Keratinocyte (primary cell): ENCODE measurements around the gene LANCL2. TPM values are rescaled to one million over a fixed set of nuclear protein-coding genes. Genes with fewer than 3 reads are reported as not detected.

Experiments used
- DNase-seq: peaks from one replicate; pipeline ENCODE4 v3.0.0-alpha.2; 2011; ENCODE audit warnings: low read depth, missing footprints, low spot score
- FAIRE-seq: peaks from 2 replicates; lab custom pipeline; 2011; peaks lifted over from hg19 to GRCh38; lab: Jason Lieb, UNC
- H2AFZ ChIP-seq: 2 replicates; pipeline ENCODE4 v1.6.0; 2012; ENCODE audit warnings: low read length, control low read depth, inconsistent platforms; ENCODE audit not compliant: control insufficient read depth
- H3K27ac ChIP-seq: 2 replicates; pipeline ENCODE4 v1.5.1; 2011; ENCODE audit warnings: low read length; ENCODE audit not compliant: control insufficient read depth, insufficient read depth
- H3K27me3 ChIP-seq: 3 replicates; pipeline ENCODE4 v1.6.0; 2011; ENCODE audit warnings: low read length; ENCODE audit not compliant: control insufficient read depth, insufficient read depth; ENCODE audit errors: extremely low read depth
- H3K36me3 ChIP-seq, 2 experiments: 2 replicates in 1 of 2; 3 replicates in 1 of 2; pipeline ENCODE4 v1.5.1; 2011; ENCODE audit warnings: low read length in 2 of 2, mild to moderate bottlenecking in 1 of 2; ENCODE audit not compliant: control insufficient read depth in 2 of 2, insufficient read depth in 2 of 2; ENCODE audit errors: extremely low read depth in 1 of 2
- H3K4me1 ChIP-seq: 3 replicates; pipeline ENCODE4 v1.5.1; 2011; ENCODE audit warnings: low read length; ENCODE audit not compliant: control insufficient read depth, insufficient read depth; ENCODE audit errors: extremely low read depth
- H3K4me2 ChIP-seq: 3 replicates; pipeline ENCODE4 v1.6.0; 2011; ENCODE audit warnings: low read depth, low read length; ENCODE audit not compliant: control insufficient read depth, insufficient read depth; ENCODE audit errors: extremely low read depth
- H3K4me3 ChIP-seq, 3 experiments: fragments of 200-600 bp in 1 of 3; sonication (generic) in 1 of 3; 2 replicates in 2 of 3; 3 replicates in 1 of 3; pipeline ENCODE4 v1.5.1; 2011 to 2016; ENCODE audit warnings: low read length in 3 of 3, mild to moderate bottlenecking in 3 of 3, control low read depth in 2 of 3, inconsistent platforms in 1 of 3, low read depth in 1 of 3, mixed read lengths in 1 of 3, mixed run types in 1 of 3, moderate library complexity in 1 of 3; ENCODE audit not compliant: control insufficient read depth in 2 of 3, insufficient read depth in 2 of 3; ENCODE audit errors: extremely low read depth in 1 of 3
- H3K79me2 ChIP-seq: 2 replicates; pipeline ENCODE4 v1.6.0; 2012; ENCODE audit warnings: low read length; ENCODE audit not compliant: control insufficient read depth, insufficient read depth
- H3K9ac ChIP-seq: 3 replicates; pipeline ENCODE4 v1.6.0; 2011; ENCODE audit warnings: low read length; ENCODE audit not compliant: control insufficient read depth, insufficient read depth; ENCODE audit errors: extremely low read depth
- H3K9me1 ChIP-seq: 3 replicates; pipeline ENCODE4 v1.6.0; 2011; ENCODE audit warnings: low read length; ENCODE audit not compliant: control insufficient read depth, insufficient read depth; ENCODE audit errors: extremely low read depth
- H3K9me3 ChIP-seq: 2 replicates; pipeline ENCODE4 v1.5.1; 2012; ENCODE audit warnings: low read depth, low read length; ENCODE audit not compliant: control insufficient read depth
- H4K20me1 ChIP-seq: 3 replicates; pipeline ENCODE4 v1.6.0; 2011; ENCODE audit warnings: low read length; ENCODE audit not compliant: control insufficient read depth, insufficient read depth; ENCODE audit errors: extremely low read depth
- CTCF ChIP-seq, 3 experiments: IDR thresholded peaks in 1 of 3; conservative IDR thresholded peaks in 1 of 3; optimal IDR thresholded peaks in 1 of 3; 2 replicates in 2 of 3; 3 replicates in 1 of 3; pipeline versions ENCODE3 to v1.5.1; 2011; ENCODE audit warnings: low read length in 3 of 3, mild to moderate bottlenecking in 3 of 3, moderate library complexity in 2 of 3, control low read depth in 1 of 3, inconsistent platforms in 1 of 3; ENCODE audit not compliant: insufficient read depth in 2 of 3; ENCODE audit errors: extremely low read depth in 1 of 3
- EZH2 ChIP-seq: IDR thresholded peaks from one replicate; pipeline ENCODE4 v1.6.1; 2012; ENCODE audit warnings: inconsistent platforms, mild to moderate bottlenecking, low read length, moderate library complexity
- dilution Hi-C: fragments of 300-500 bp; cut with MboI; formaldehyde crosslinking; loops from one replicate; pipeline ENCODE4 v1.7.0; 2020; ENCODE audit warnings: low sequenced_read_pairs; ENCODE audit not compliant: extremely low pct_ligation_motif_present
- polyA plus RNA-seq, 5 experiments: library from polyadenylated mRNA; depleted of rRNA in 3 of 5; stranded (reverse) in 3 of 5; stranded (forward) in 1 of 5; unstranded in 1 of 5; fragments of >200 nt; gene quantifications; 1 replicate in 1 of 5; 2 replicates in 3 of 5; 3 replicates in 1 of 5; pipeline versions ENCODE4 v1.2.1 to v1.2.3, GENCODE V29; 2011 to 2012; ENCODE audit warnings: missing spikeins in 2 of 5, low read depth in 1 of 5, low replicate concordance in 1 of 5

LANCL2 gene
- polyA plus RNA-seq, 1 donor (not counting 4 experiments of a cell fraction or from before 2014, with no cell fraction given), result 14.5 TPM

GRCh38 chr7:55379285-55379684, 14.1 kb downstream of the LANCL2 start:
- Histone ChIP-seq H3K27ac (no peak overlapping the region), H2AFZ (no peak overlapping the region), H3K4me3 (no peak overlapping the region), H4K20me1 (no peaks in the 10 kb centered on the region), H3K79me2 (no peaks in the 10 kb centered on the region), H3K9me3 (no peaks in the 10 kb centered on the region), H3K4me1 (no peaks in the 10 kb centered on the region), H3K27me3 (no peaks in the 10 kb centered on the region), H3K4me2 (no peak overlapping the region), H3K9ac (no peak overlapping the region), H3K9me1 (no peaks in the 10 kb centered on the region), H3K36me3 (no peaks in the 10 kb centered on the region)
- no peak for FAIRE-seq
- no peak for DNase-seq
- dilution Hi-C loops, result no loop called here
- TF ChIP-seq CTCF (optimal IDR thresholded peaks at IDR 0.05 in 1 of 3, IDR thresholded peaks at IDR 0.05 in 1 of 3, conservative IDR thresholded peaks at IDR 0.05 in 1 of 3; ENCODE audit: extremely low read depth in 1 of 3, insufficient read depth in 2 of 3, low read length in 3 of 3) (no peak), EZH2 (no peak)

- no peaks in the 10 kb centered on the region for H3K27me3 ChIP-seq
- no peak overlapping the region for H3K4me2 ChIP-seq
- no peaks in the 10 kb centered on the region for H3K4me1 ChIP-seq
- no peaks in the 10 kb centered on the region for H3K79me2 ChIP-seq
- H4K20me1 ChIP-seq, result no peaks in the 10 kb centered on the region
- dilution Hi-C loops, result no loop called here
- peaks cover 2% of the 10 kb centered on the region for H3K9me3 ChIP-seq
- TF ChIP-seq CTCF (optimal IDR thresholded peaks at IDR 0.05 in 1 of 3, IDR thresholded peaks at IDR 0.05 in 1 of 3, conservative IDR thresholded peaks at IDR 0.05 in 1 of 3; ENCODE audit: extremely low read depth in 1 of 3, insufficient read depth in 2 of 3, low read length in 3 of 3) (no peak), EZH2 (no peak)
- H3K27ac ChIP-seq, result no peak overlapping the region
- no peaks in the 10 kb centered on the region for H3K36me3 ChIP-seq
- DNase-seq (no peak), FAIRE-seq (no peak)
- no peak overlapping the region for H2AFZ ChIP-seq
- H3K9me1 ChIP-seq, result no peaks in the 10 kb centered on the region
- no peak overlapping the region for H3K9ac ChIP-seq
- no peak overlapping the region for H3K4me3 ChIP-seq
Measured at GRCh38 chr7:55381189-55381588, 16.1 kb downstream of the LANCL2 start.
